GM19099 (cell line): ENCODE measurements around the gene IGF2BP1.
A peak's percentile ranks its signal among the peaks of the same experiment; 100 is the strongest.

Experiments
- POLR2A ChIP-seq: IDR thresholded peaks from 3 replicates; pipeline ENCODE4 v1.6.1; 2011; ENCODE audit warnings: low read depth; ENCODE audit not compliant: insufficient read length; ENCODE audit errors: extremely low read depth

IGF2BP1 gene

DNA sequence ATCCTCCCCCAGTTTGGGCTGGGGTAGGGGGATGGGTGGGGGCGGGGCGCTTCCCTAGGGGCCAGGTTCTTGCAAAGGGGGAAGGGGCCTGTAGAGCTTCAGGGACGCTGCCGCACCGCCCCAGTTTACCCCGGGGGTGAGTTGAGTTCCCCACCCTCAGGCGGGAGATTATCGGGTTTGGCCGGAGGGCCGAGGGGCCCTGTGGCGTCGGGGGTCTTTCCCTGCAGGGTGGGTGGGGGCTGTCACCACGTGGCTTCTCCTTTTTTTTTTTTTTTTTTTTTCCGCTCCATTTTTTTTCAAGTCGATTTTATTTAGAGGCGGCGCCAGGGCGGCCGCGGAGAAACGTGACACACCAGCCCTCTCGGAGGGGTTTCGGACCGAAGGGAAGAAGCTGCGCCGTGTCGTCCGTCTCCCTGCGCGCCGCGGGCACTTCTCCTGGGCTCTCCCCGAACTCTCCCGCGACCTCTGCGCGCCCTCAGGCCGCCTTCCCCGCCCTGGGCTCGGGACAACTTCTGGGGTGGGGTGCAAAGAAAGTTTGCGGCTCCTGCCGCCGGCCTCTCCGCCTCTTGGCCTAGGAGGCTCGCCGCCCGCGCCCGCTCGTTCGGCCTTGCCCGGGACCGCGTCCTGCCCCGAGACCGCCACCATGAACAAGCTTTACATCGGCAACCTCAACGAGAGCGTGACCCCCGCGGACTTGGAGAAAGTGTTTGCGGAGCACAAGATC lies at the start of gene IGF2BP1:
TSS of gene IGF2BP1 (plus strand) at position 283 of the 724 bp plus-strand sequence. CDS start at position 644, 361 bp downstream.
- TF ChIP-seq POLR2A, result peak; percentile 31

DNA sequence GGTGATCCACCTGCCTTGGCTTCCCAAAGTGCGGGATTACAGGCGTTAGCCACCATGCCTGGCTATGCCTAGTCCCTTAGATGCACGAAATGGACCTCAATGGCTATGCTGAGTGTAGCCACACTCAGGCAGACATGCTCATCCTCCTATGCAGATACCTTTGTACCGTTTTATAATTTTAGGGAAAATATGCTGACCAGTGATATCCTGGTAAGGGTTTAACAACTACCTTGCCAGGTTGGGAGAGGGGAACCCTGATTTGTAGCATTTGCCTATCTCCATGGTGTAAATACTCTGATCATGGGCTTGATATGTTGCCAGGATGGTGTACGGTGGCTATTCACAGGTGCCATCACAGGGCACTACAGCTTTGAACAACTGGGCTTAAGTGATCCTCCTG lies 45.6 kb upstream of the IGF2BP1 start:
- TF ChIP-seq POLR2A, result no peak

DNA sequence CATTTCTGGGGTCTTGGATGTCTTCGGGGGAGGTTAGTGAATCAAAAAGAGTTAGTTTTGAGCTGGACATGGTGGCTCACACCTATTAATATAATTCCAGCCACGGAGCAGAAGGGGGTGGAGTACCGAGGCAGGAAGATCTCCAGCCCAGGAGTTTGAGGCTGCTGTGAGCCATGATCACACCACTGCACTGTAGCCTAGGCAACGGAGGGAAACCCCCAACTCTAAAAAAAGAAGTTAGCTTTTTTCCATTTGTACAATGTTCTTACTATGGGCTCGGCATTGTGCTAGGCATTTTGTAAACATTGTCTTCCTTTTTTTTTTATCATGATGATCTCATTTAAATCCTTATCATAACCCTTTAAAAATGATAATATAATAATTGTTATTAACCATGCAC lies 44.3 kb upstream of the IGF2BP1 start:
- TF ChIP-seq POLR2A, result no peak

DNA sequence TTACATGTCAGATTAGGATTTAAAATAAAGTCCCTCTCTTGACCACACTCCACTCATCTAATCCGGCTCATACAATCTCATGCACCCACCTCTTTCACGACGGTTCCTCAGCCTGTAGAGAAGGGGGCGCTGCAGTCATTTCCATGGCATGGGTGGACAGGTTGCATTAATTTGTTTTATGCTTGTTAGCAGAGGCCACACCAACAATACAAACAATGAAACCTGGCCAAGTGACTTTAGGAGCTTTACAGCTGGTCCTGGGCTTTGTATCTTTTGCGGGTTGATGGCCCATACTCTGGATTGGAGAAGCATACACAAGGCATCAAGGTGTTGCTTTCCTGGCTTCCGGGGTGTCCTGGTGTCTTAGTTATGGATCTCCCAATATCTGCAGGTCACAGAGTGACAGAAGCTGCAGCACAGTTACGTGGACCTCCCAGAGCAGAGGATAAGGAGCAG lies 42.9 kb upstream of the IGF2BP1 start:
- TF ChIP-seq POLR2A, result no peak

DNA sequence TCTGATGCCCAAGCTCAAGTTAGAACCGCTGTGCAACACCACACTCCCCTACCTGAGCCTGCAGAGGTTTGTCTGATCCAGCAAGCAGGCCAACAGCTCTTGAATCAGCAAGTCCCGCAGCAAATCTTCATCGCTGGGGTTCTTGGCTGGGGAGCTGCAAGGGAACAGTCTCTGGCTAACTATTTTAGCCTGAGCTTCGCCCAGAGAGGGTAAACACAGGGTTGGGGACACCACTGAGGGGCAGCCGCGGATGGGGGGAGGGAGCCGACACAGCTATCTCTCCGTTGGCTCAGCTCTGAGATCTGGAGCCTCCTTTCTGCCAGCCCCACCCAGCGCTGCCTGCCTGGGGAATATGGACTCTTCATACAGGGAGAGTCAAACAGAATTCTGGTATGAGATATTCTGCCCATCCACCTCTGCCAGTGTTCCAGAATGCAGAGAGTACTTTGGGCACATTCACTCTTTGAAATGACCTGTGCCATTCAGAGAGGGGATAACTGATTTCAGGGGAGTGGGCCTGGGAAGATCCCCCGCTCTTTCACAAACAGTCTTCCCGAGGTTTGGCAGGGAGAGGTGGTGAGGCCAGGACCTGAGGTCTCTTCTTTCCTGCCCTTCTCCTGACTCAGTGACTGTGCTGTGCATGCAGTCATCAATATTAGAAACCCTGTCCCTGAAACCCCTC lies 36.2 kb upstream of the IGF2BP1 start:
- TF ChIP-seq POLR2A, result no peak

DNA sequence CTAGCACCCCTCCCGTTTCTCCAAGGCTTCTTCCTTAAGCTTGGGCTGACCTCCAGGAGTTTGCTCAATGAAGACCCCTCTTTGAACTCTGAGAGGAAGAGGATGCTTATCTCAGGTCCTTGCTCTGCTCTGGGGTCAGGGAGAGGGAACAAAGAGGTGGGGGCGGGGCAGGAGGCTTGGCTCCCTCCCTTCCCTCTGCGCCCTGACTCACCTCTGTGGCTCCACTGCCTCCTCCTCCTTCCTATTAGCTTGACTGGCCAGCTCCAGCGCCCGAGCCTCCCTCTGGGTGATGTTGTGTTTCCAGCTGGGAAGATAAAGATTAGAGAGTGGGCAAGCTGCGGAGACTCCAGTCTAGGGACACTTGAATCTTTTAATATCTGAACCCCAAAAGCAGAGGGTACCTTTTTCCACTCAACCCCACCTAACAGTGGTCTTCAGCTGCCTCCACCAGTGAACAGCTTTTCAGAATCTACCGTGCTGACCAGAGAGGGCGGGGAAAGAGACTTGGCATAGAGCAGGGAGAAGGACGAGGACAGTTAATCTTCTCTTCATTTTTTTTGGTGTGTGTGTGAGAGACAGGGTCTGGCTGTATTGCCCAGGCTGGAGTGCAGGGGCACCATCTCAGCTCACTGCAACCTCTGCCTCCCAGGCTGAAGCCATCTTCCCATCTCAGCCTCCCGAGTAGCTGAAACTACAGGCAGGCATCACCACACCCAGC lies 35.5 kb upstream of the IGF2BP1 start:
- TF ChIP-seq POLR2A, result no peak

DNA sequence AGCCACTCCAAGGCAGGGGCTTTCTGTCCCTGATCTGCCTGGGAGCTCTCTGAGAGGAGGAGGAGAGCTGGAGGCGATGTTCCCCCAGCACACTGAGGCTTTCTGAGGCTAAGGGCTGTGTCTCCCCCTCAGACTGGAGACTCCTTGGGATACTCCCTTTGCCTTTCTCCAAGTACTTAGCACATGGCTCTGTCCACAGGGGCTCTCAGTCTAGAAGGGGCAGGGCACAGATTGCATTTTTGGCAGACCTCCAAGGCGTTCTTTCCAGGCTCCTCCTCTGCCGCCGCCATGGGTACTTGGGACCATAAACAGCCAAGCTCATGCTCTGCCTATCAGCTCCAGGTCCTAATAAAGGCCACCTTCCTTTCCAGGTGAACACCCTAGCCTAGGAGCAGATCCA lies 27.0 kb upstream of the IGF2BP1 start:
- no peak for TF ChIP-seq POLR2A

DNA sequence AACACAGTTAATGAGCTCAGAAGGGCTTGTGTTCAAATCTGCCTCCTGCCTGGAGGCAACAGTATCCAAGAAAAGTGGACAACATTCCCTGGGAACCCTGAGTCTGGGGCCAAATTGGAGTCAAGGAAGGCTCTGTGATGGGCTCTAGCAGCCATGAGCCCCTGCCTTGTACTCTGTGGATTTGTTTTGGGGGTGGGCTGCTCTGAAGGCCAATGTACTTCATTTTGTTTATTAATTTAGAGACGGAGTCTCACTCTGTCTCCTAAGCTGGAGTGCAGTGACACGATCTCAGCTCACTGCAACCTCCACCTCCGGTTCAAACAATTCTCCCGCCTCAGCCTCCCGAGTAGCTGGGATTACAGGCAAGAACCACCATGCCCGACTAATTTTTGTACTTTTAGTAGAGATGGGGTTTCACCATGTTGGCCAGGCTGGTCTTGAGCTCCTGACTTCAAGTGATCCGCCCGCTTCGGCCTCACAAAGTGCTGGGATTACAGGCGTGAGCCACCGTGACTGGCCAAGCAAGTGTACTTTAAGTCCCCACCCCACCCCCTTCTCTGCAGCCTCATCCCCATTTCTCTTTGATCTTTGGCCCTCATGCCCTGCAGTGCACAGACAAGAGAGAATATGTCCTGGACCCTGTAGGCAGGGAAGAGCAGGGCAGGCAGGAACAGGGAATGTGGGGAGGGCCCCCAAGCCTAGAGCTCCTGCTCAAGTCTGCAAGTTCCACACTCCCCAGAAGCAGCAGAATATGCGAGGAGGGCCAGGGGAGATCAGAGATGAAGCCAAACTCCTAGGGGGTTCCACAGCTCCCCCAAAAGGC lies 26.1 kb upstream of the IGF2BP1 start:
- TF ChIP-seq POLR2A, result no peak

DNA sequence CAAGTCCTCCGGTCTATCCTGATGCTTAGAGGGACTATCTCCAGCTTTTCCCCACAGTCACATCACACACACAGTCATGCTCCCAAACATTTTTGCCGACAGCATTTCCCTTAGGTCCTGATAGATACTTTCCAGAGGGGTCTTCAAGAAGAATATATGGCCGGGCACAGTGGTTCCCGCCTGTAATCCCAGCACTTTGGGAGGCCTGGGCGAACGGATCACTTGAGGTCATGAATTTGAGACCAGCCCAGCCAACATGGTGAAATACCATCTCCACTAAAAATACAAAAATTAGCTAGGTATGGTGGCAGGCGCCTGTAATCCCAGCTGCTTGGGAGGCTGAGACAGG lies 24.5 kb upstream of the IGF2BP1 start:
- no peak for TF ChIP-seq POLR2A

DNA sequence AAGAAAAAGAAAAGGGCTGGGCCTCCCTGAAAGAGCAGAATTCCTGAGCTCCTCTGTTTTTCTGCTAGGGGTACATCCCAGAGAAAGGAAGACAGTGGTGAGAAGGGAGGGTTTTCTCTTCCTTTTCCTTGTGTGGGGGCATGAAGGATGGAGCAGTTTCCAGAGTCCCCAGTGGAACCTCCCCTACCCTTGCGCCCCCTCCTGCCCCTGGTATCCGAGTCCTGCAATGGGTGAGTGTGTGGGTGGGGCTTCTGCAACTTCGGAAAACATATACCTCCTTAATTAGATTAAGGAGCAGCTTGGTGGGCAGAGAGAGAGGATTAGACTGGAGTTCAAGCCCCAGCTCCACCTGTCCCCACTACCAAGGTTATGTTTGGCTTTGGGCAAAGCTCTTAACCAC lies 23.4 kb upstream of the IGF2BP1 start:
- no peak for TF ChIP-seq POLR2A

DNA sequence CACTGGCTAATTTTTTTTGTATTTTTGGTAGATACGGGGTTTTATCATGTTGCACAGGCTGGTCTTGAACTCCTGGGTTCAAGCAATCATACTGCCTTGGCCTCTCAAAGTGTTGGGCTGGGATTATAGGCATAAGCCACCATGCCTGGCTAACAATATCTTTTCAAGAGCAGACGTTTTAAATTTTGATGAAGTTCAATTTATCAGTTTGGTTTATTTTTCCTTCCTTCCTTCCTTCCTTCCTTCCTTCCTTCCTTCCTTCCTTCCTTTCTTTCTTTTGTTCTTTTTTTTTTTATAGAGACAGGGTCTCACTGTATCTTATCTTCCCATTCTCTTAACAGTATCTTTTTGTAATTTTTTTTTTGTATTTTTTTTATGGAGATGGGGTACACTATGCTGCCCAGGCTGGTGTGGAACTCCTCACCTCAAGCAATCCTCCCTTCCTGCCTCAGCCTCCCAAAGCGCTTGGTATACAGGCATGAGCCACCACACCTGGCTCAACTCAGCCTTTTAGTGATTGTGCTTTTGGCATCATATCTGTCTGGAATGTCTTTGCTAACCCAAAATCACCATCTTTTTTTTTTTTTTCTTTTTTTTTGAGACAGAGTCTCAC lies 15.2 kb upstream of the IGF2BP1 start:
- no peak for TF ChIP-seq POLR2A

DNA sequence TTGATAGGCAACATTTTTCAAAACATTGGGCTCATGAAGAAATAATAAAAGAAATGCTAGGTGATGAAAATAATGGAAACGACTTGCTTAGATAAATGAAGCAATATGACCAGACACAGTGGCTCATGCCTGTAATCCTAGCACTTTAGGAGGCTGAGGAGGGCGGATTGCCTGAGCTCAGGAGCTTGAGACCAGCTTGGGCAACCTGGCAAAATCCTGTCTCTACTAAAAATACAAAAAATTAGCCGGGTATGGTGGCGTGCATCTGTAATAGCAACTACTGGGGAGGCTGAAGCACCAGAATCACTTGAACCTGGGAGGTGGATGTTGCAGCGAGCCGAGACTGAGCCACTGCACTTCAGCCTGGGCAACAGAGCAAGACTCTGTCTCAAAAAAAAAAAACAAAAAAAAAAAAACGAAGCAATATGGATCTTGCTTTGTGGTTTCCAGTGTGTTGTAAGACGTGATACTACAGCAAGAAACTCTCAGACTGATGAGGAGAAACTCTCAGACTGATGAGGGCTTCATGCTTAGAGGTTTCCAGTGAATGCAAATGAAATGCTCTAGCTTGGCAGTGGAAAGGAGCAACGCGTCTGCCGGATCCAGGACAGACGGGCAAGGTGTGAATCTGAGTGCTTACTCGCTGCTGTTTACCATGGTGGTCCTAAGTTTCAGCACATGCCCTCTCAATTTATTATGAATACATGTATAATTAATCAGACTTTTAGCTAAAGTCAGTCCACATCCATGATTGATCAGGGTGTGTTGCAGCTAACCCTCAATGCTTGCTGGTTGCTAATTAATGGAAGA lies 11.5 kb upstream of the IGF2BP1 start:
- TF ChIP-seq POLR2A, result no peak

DNA sequence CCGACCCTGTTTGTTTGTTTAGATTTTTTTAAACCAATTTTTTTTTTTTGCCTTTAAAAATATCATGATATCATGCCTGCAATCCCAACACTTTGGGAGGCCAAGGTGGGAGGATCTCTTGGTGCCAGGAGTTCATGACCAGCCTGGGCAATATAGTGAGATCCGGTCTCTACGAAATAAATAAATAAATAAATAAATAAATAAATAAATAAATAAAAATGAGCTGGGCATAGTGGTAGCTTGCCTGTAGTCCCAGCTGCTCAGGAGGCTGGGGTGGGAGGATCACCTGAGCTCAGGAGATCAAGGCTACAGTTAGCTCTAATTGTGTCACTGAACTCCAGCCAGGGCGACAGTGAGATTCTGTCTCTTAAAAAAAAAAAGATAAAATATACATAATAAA lies 8.1 kb upstream of the IGF2BP1 start:
- no peak for TF ChIP-seq POLR2A

DNA sequence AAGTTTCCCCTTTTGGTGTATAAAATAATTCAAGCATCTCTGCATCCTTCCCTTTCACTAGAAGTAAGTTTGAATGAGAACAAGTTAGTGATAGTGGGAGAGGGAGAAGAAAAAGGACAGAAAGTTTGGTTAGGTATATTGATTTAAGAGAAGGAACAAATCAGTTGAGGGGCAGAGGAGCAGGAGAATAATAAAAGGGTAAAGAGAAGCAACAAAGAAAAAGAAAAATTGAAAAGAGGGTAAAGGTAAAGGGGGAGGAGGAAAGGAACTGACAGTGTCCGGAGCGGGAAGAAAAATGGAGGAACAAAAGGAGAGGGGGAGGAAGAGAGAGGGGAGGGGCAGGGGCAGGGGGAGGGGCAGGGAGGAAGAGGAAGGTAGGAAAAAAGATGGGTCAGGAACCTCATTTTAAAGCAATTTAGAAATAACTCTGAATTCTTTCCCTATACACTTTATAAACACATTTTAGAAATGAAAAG lies 6.3 kb upstream of the IGF2BP1 start:
- no peak for TF ChIP-seq POLR2A
